NCI-H1417 treated with DMSO at 0.1 percent for 48 hours (cell line): Measurements from ENCODE around the gene CEMIP2.

Experiments used
- DNase-seq: peaks from one replicate; lab custom pipeline; 2025; lab: John Stamatoyannopoulos, UW

Gene CEMIP2

DNA sequence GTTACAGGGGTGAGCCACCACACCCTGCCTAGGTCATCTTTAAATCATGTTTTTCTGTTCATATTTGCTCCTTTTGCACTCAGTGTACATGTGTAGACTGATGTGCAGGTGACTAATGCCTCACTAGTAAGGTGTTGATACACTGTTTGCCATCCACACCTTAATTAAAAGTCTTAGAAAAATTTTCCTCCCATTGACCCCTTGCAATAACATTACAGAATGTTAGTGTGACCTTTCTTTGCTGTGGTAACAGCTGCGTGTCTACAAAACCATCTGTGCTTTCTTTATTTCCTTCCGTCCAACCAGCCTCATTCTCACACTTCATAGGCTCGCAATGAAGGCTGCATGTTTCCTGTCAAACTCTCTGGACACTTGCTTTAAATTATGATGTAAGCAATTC, 6.6 kb upstream of the CEMIP2 start:
- no peak for DNase-seq

- DNase-seq, result no peak
These were observed 4.4 kb upstream of the CEMIP2 start for GRCh38 chr9:71772726-71773125.

- DNase-seq, result no peak
These were observed 1.9 kb upstream of the CEMIP2 start for GRCh38 chr9:71770170-71770569.

DNA sequence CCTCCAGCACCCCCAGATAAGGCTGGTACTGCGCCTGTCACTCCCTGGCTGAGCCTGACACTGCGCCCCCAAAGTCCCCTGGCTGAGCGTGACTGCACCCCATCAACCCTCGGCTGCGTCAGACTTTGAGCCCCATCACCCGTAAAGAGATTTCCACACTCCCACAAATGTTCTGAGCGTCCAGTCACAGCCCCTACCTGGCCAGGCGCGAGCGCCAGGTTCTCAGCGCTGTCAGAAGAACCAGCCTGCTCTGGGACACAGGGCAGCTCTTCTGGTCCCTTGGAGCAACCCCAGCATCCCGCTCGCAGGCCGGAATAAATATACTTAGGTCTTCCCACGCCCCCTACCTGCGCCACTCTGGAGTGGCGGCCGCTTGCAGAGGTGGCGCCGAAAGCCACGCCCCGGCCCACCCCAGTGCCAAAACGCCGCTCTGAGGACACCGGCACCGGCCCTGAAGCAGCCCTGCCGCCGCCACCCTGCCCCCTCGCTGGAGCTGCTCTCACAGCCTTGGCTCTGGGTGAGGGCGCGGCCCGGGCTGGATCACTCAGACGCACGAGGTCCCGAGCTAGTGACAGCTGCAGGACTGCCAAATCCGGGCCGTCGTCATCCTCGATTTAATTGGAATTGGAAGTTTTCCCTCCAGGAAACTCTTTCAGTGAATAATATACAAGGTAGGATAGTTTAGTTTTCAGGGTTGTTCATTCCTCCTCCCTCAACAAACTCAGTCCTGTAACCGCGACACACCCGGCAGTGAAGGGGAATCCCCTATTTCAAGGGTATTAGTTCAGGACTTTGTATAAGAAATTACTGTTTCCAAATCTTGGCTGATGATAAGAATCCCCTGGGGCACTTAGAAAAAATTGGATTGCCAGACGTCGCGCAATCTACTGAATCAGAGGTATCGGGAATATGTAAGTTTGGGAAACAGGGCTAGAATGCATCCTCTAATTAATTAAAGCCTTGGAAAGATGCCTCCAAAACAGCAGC, 1.2 kb upstream of the CEMIP2 start:
- DNase-seq, result no peak

- no peak for DNase-seq
These were observed 464 bp downstream of the CEMIP2 start for GRCh38 chr9:71767776-71768321.

DNA sequence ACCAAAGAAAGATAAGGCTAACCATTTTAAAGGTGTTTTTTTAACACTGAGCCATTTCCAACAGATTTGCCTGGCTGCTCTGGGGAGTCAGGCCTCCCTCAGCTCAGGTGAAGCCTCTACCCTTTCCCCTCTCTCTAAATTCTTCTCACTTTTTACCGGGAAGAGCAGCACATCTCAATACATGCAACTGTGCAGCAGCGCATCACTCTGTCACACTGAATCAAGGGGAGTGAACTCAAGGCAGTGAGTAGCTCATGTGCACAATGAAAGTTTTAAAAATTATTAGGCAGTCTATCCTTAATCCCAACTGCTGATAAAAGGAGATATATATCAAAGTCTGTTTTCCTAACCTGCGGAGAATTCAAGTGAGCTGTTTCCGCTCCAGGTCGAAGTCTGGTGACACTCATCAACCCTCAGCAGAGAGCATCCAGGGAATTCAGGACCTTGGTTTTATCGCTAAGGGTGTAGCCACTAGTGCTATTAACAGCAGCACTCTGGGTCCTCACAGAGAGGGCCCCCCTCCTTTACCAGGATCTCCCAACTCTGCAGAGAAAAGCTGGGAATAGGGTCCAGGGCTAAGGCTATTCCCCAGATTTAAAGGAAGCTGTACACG, 1.0 kb downstream of the CEMIP2 start:
- no peak for DNase-seq

GRCh38 chr9:71766663-71767062, 1.6 kb downstream of the CEMIP2 start:
- DNase-seq, result no peak

GRCh38 chr9:71765693-71766092, 2.6 kb downstream of the CEMIP2 start:
- no peak for DNase-seq

DNA sequence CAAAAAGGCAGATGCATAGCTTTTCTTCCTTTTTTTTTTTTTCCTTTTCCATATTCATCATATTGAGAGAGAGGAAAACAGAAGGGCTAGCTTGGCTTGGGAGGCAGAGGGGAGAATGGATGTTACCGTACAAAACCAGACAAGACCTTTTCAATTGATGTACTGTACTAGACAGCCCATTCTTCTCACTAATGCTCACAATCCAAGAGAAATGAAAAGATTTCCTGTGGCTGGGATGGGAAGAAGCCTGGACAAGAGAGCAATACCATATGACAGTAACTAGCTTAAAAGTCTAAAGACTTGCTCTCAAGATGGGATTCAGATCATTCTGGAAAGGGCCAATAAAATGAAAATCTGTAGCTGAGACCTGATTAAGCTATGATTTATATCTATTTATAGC, 3.4 kb downstream of the CEMIP2 start:
- DNase-seq, result no peak

GRCh38 chr9:71764463-71764862, 3.9 kb downstream of the CEMIP2 start:
- no peak for DNase-seq

- DNase-seq, result no peak
These were observed 4.5 kb downstream of the CEMIP2 start for GRCh38 chr9:71763832-71764231.

DNA sequence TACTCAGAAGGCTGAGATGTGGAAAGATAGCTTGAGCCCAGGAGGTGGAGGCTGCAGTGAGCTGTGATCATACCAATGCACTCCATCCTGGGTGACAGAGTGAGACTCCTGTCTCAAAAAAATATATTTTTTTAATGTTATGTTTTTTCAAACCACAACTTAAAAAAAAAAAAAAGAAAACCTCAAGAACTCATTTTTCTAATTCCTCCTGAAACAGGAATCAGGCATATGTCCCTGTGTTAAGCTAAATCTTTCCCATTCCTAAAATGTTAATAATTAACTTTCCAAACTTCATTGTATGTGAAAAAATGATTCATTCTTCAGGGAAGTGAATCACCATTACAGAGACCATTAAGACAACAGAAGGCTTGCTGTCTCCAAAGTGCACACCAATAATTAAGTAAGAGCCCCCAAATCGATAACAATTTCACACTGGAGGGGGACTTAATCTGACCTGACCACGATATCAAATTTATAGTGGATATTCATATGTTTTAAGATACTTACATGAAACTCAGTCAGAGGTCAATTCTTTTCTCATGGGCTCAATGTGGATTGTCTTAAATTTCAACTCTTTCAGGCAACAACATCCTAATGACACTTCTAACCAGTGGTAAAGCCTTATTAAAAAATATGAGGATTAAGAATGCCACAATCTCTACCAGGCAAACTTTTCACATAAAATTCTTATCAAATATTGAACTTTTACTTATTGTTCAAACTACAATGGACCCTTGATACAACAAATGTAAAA, 5.2 kb downstream of the CEMIP2 start:
- no peak for DNase-seq

GRCh38 chr9:71761938-71762353, 6.4 kb downstream of the CEMIP2 start:
- DNase-seq, result no peak

DNA sequence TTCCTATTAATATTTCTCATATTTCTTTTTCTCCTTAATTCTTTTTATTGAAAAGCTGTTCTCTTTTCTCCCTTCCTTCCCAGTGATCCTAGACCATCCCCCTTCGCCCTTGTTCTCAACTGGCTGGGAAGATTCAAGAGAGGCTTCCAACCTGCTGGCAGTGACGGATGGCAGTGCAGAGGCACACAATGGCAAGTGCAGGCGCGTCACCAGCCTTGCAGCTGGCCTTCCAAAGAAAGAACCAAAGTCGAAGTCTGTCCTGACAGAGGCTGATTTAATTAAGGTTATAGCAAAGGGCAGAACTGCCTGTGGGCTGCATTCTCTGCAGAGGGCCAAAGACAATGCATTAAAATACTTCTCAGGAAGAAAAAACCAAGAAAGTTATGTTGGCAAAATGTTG, 7.4 kb downstream of the CEMIP2 start:
- no peak for DNase-seq

DNA sequence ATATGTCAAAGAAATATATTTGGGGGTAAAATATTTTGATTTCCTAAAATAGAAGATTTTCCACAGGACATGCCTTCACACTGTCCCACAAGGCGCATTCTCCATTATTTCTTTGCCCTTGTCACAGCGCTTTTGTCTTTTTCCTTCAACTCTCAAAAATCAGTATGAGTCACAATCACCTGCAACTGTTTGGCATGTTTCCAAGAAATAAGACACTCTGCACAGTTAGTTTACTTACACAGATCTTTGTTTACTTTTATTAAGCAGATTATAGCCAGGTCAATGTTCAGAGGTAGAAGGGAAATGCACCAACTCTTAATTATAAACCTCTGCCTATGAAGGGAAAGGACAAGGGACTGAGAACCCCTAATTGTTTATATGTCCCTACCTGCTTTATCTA, 9.5 kb downstream of the CEMIP2 start:
- DNase-seq, result peak; percentile 63

DNA sequence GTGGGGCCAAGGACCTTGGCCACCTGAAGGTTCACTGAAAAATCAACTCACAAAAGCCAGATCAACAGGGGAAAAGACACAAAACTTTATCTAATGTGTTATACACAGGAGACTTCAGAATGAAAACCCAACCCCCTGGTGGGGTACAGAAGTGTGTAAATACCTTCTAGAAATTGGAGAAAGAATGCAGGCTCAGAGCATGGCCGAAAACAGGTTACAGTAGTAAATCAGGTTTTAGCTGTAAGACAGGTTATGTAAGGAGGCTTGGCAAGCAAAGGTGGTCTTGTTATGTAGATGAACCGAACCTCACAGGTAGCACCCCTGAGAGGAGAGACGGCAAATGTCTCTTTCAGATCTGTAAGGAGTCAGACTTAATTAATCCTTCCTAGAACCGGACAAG, 10.0 kb downstream of the CEMIP2 start:
- DNase-seq, result no peak

GRCh38 chr9:71756753-71757152, 11.6 kb downstream of the CEMIP2 start:
- DNase-seq, result no peak

GRCh38 chr9:71755869-71756268, 12.4 kb downstream of the CEMIP2 start:
- DNase-seq, result no peak

DNA sequence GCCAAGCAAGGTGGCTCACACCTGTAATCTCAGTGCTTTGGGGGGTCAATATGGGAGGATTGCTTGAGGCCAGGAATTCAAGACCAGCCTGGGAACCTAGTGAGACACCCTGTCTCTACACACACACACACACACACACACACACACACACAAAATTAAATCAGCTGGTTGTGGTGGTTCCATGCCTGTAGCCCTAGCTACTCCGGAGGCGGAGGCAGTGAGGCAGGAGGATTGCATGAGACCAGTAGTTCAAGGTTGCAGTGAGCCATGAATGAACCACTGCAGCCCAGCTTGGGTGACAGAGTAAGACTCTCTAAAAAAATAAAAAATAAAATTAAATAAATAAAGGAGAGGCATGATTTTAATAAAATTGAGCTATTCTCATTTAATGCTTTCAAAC, 13.1 kb downstream of the CEMIP2 start:
- DNase-seq, result no peak

- no peak for DNase-seq
These were observed 14.2 kb downstream of the CEMIP2 start for GRCh38 chr9:71754151-71754550.

DNA sequence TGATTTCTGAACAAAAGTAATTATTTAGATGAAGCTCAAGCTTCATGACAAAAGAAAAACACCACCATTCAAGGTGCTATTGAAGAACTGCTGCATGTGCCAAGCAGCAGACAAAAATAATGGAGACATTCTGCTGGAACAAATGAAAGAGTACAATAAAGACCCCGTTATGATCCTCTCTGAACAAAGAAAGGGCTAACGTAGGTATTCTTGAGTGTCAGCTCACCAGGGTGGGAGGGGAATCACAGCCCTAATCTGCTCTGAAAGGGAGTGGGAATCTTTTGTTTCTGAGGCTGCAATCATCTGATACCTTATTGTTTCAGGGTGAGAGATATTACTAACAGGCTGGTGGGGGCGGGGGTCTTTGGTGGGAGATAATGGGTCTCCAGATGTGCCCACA, 15.4 kb downstream of the CEMIP2 start:
- DNase-seq, result no peak

- DNase-seq, result no peak
These were observed 16.0 kb downstream of the CEMIP2 start for GRCh38 chr9:71752352-71752751.
